ENCODE measurements around the gene MFAP2.

DNA sequence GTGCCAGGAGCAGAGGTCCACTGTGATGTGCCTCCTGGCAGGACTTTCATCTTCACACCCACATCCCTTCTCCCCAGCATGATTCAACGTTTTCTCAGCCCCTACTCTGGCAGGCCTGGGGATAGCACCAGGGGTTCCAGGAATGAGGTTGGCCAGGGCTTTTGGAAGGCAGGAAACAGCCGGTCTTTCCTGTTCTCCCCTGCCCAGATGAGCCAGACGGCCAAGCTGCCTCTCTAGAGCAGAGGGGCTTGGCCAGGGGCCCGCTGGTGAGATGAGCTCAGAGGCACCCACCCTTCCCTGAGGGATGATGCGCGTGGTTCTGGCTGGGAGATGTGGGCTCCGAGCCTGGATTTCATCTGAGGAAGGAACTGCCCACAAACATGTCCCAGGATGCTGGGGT lies 4.3 kb upstream of the MFAP2 start:
- TF ChIP-seq, protein P1, sequence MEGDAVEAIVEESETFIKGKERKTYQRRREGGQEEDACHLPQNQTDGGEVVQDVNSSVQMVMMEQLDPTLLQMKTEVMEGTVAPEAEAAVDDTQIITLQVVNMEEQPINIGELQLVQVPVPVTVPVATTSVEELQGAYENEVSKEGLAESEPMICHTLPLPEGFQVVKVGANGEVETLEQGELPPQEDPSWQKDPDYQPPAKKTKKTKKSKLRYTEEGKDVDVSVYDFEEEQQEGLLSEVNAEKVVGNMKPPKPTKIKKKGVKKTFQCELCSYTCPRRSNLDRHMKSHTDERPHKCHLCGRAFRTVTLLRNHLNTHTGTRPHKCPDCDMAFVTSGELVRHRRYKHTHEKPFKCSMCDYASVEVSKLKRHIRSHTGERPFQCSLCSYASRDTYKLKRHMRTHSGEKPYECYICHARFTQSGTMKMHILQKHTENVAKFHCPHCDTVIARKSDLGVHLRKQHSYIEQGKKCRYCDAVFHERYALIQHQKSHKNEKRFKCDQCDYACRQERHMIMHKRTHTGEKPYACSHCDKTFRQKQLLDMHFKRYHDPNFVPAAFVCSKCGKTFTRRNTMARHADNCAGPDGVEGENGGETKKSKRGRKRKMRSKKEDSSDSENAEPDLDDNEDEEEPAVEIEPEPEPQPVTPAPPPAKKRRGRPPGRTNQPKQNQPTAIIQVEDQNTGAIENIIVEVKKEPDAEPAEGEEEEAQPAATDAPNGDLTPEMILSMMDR (IDR thresholded peaks at IDR 0.05): no peak
- TF ChIP-seq EP300 (IDR thresholded peaks at IDR 0.05): peak in 1 of 2 donors; percentile 14

Measured in tibial nerve (tissue), 4 donors.